Chondrocyte (in vitro differentiated cells): Measurements from ENCODE around the gene ADGRL2. TPM values are rescaled to one million over a fixed set of nuclear protein-coding genes. Genes with fewer than 3 reads are reported as not detected.

ENCODE experiments used
- DNase-seq: peaks from one replicate; pipeline ENCODE4 v3.0.0; 2021; ENCODE audit warnings: mixed read lengths, low spot score
- H3K27ac Mint-ChIP-seq: one replicate; pipeline ENCODE4 v1.8.0; 2021; ENCODE audit warnings: mild to moderate bottlenecking, moderate library complexity, mixed read lengths; ENCODE audit not compliant: unreplicated experiment
- H3K27me3 Mint-ChIP-seq: 2 replicates; pipeline ENCODE4 v1.8.0; 2021; ENCODE audit warnings: low read depth, mixed read lengths
- H3K36me3 Mint-ChIP-seq: 2 replicates; pipeline ENCODE4 v1.8.0; 2021; ENCODE audit warnings: low read depth, mixed read lengths
- H3K4me1 Mint-ChIP-seq: 2 replicates; pipeline ENCODE4 v1.8.0; 2021; ENCODE audit warnings: low read depth, mild to moderate bottlenecking, mixed read lengths
- H3K4me3 Mint-ChIP-seq: one replicate; pipeline ENCODE4 v1.8.0; 2021; ENCODE audit warnings: mild to moderate bottlenecking, moderate library complexity, mixed read lengths; ENCODE audit not compliant: unreplicated experiment
- H3K9me3 Mint-ChIP-seq: 2 replicates; pipeline ENCODE4 v1.8.0; 2021; ENCODE audit warnings: low read depth, mixed read lengths
- CTCF ChIP-seq: fragments of 200-600 bp; sonication (generic); IDR thresholded peaks from 2 replicates; pipeline ENCODE4 v1.5.0; 2021; ENCODE audit warnings: antibody characterized with exemption, mild to moderate bottlenecking, moderate library complexity
- total RNA-seq: library from RNA; stranded (reverse); gene quantifications from 3 replicates; pipeline ENCODE4 v1.2.1, GENCODE V29; 2021

ADGRL2 gene
- total RNA-seq, 1 donor from 2014 or later = 51.2 TPM

- no peak overlapping the region for H3K4me3 Mint-ChIP-seq
- H3K4me1 Mint-ChIP-seq = no peaks in the 10 kb centered on the region
- H3K36me3 Mint-ChIP-seq = no peaks in the 10 kb centered on the region
- H3K9me3 Mint-ChIP-seq = peaks cover 5% of the 10 kb centered on the region
- no peak for DNase-seq
- no peak overlapping the region for H3K27ac Mint-ChIP-seq
- TF ChIP-seq CTCF = no peak
- no peaks in the 10 kb centered on the region for H3K27me3 Mint-ChIP-seq
Measured at GRCh38 chr1:82030830-82031229, 230.1 kb downstream of the ADGRL2 start.

- H3K4me1 Mint-ChIP-seq = no peaks in the 10 kb centered on the region
- H3K27me3 Mint-ChIP-seq = no peaks in the 10 kb centered on the region
- DNase-seq = no peak
- H3K36me3 Mint-ChIP-seq = peaks cover 1% of the 10 kb centered on the region
- H3K4me3 Mint-ChIP-seq = no peak overlapping the region
- H3K9me3 Mint-ChIP-seq = peaks cover 10% of the 10 kb centered on the region
- H3K27ac Mint-ChIP-seq = no peak overlapping the region
- no peak for TF ChIP-seq CTCF
Measured at GRCh38 chr1:82032068-82032467, 231.3 kb downstream of the ADGRL2 start.

GRCh38 chr1:82034812-82035211, 234.1 kb downstream of the ADGRL2 start:
- H3K27me3 Mint-ChIP-seq = no peaks in the 10 kb centered on the region
- no peak for TF ChIP-seq CTCF
- peaks cover 1% of the 10 kb centered on the region for H3K36me3 Mint-ChIP-seq
- DNase-seq = no peak
- H3K4me3 Mint-ChIP-seq = no peak overlapping the region
- no peak overlapping the region for H3K27ac Mint-ChIP-seq
- H3K9me3 Mint-ChIP-seq = peaks cover 10% of the 10 kb centered on the region
- peaks cover 5% of the 10 kb centered on the region for H3K4me1 Mint-ChIP-seq
